ENCODE results near the gene UAP1L1.

- TF ChIP-seq CTCF (conservative IDR thresholded peaks at IDR 0.05 in 1 of 2, IDR thresholded peaks at IDR 0.05 in 1 of 2; ENCODE audit: extremely low read depth in 1 of 2, insufficient read depth in 1 of 2, low read depth in 1 of 2, low read length in 2 of 2), result no peak
- no peak for TF ChIP-seq EZH2 (IDR thresholded peaks at IDR 0.05; ENCODE audit: borderline replicate concordance, low read length)
Observed at GRCh38 chr9:137103206-137103999, 26.1 kb downstream of the UAP1L1 start.

Measured in mammary epithelial cell (primary cell).